Right ventricle myocardium superior (tissue), 1 donor: ENCODE data around the gene CTIF. TPM values are rescaled to one million over a fixed set of nuclear protein-coding genes. Genes with fewer than 3 reads are reported as not detected.
"Not testable (repeated sequence)": the region's sequence is repeated elsewhere in the genome, so short reads cannot be mapped to it uniquely, and the experiment has no call there.

Source experiments
- ATAC-seq: fragments of 200-7000 bp; cut with Tn5 transposase; one replicate; pipeline ENCODE4 v1.9.1; 2020; ENCODE audit warnings: mild to moderate bottlenecking; ENCODE audit not compliant: poor library complexity
- DNase-seq: peaks from one replicate; pipeline ENCODE4 v3.0.0-alpha.2; 2020
- intact Hi-C: fragments of 100-400 bp; cut with DNase I; formaldehyde crosslinking; loops from one replicate; pipeline ENCODE4 v1.11.2; 2022
- long read RNA-seq: library from polyadenylated mRNA; unstranded; transcript quantifications from one replicate; pipeline ENCODE4 v2.0.0, GENCODE V29; 2021
- total RNA-seq: library from RNA; stranded (reverse); fragmentation: NEBNext Ultra II Directional; extraction: Animal tissue kit (Norgen Biotek cat#: 25700); gene quantifications from one replicate; pipeline ENCODE4 v1.2.1, GENCODE V29; 2021
- donor health status: DM: no; HTN: yes; CAD: no; lungs with severe emphysema.

CTIF gene
- total RNA-seq: 54.5 TPM
- long read RNA-seq, full-length matches to known transcripts: 4 of 41 reads
- long read RNA-seq, partial matches to known transcripts: 34 of 41 reads
- long read RNA-seq, other reads (novel, unspliced or antisense): 3 of 41 reads

- peak; percentile 98 for DNase-seq
- intact Hi-C loops: no loop called here
- ATAC-seq: peak; percentile 86
Observed at GRCh38 chr18:48538531-48539405, at the start of gene CTIF. Gene CTIF (plus strand): TSS chr18:48539031. CDS start chr18:48619566, 80,535 bp downstream.

GRCh38 chr18:48490641-48491293 lies 48.1 kb upstream of the CTIF start:
- no peak for ATAC-seq
- intact Hi-C loops: no loop called here
- DNase-seq: no peak

- ATAC-seq (no peak), DNase-seq (no peak)
- intact Hi-C loops: no loop called here
Observed at GRCh38 chr18:48492880-48493279, 46.0 kb upstream of the CTIF start.

GRCh38 chr18:48493434-48494230 lies 45.2 kb upstream of the CTIF start:
- DNase-seq: no peak
- ATAC-seq: peak; percentile 65
- intact Hi-C loops: no loop called here

GRCh38 chr18:48497863-48498262 lies 41.0 kb upstream of the CTIF start:
- intact Hi-C loops: no loop called here
- DNase-seq: no peak
- ATAC-seq: no peak

GRCh38 chr18:48500517-48500916 lies 38.3 kb upstream of the CTIF start:
- DNase-seq (no peak), ATAC-seq (no peak)
- intact Hi-C loops: no loop called here

GRCh38 chr18:48502906-48503305 lies 35.9 kb upstream of the CTIF start:
- no peak for ATAC-seq
- no peak for DNase-seq
- intact Hi-C loops: no loop called here

GRCh38 chr18:48504819-48505218 lies 34.0 kb upstream of the CTIF start:
- ATAC-seq (no peak), DNase-seq (no peak)
- intact Hi-C loops: no loop called here

GRCh38 chr18:48506983-48507568 lies 31.8 kb upstream of the CTIF start:
- ATAC-seq, DNase-seq, intact Hi-C loops: not testable (repeated sequence)

DNA sequence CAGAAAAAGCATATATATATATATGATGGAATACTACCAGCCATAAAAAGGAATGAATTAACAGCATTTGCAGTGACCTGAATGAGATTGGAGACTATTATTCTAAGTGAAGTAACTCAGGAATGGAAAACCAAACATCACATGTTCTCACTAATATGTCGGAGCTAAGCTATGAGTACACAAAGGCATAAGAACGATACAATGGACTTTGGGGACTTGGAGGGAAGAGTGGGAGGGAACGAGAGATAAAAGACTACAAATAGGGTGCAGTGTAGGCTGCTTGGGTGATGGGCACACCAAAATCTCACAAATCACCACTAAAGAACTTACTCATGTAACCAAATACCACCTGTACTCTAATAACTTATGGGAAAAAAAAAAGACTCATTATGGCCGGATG lies 26.3 kb upstream of the CTIF start:
- intact Hi-C loops, ATAC-seq, DNase-seq: not testable (repeated sequence)

DNA sequence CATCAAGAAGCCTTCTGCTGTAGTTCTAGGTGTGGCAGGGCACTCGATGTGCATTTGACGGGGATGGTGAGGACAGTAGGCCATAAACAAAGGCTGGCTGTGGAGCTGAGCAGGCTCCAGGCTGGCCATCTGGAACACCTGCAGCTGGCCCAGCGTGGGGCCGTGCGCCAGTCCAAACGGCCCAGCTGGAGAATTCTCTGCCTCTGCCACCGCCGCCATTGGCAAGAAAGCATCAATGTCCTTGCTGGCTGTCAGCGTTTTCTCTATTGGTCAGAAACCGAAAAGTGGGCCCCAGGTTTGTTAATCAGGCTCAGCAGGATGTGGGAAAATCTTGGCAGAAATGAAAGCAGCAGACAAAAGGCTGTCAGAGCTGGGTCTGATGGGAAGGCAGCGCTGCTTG lies 24.0 kb upstream of the CTIF start:
- ATAC-seq: no peak
- DNase-seq: no peak
- intact Hi-C loops: no loop called here

DNA sequence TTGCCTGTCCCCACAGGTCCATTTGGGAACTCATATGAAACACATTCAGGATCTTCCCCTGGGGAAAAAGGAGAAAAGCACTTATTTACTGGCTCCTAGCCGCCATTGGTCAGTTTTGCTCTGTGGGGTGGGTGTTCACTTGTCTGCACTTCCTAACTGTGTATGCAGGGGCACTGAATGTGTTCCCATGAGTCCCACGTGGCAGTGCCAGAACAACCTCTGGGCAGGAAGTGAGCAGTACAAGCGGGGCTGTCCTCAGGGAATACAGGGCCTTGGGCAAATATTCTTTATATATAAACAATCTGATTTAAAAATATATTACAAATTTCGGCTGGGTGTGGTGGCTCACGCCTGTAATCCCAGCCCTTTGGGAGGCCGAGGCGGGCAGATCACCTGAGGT lies 21.8 kb upstream of the CTIF start:
- intact Hi-C loops: no loop called here
- ATAC-seq (no peak), DNase-seq (no peak)

- ATAC-seq: no peak
- DNase-seq: no peak
- intact Hi-C loops: no loop called here
Observed at GRCh38 chr18:48519431-48520100, 19.3 kb upstream of the CTIF start.

DNA sequence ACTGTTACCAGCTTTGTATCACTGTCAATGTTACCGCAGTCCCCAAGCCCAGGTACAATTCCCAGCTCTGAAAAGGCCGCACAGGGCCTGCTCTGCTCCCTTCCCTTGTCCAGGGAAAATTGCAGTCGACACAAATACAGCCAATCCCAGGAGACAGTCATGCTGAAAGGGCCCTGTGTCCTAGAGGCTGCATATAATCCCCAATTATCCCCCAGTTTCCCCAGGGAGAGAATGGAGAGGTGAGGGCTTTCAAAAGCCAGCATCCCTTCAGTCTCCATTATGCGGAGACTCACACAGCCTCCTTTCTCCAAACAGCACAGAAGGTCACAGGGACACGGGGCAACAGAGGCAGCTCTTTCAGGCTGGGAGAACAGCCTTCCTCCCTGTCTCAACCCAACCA lies 17.1 kb upstream of the CTIF start:
- ATAC-seq: no peak
- intact Hi-C loops: no loop called here
- DNase-seq: no peak

- intact Hi-C loops: no loop called here
- ATAC-seq (no peak), DNase-seq (no peak)
Observed at GRCh38 chr18:48525671-48526070, 13.2 kb upstream of the CTIF start.

GRCh38 chr18:48527461-48527860 lies 11.4 kb upstream of the CTIF start:
- ATAC-seq (no peak), DNase-seq (no peak)
- intact Hi-C loops: no loop called here

- intact Hi-C loops: no loop called here
- no peak for ATAC-seq
- no peak for DNase-seq
Observed at GRCh38 chr18:48528861-48529260, 10.0 kb upstream of the CTIF start.

- intact Hi-C loops: no loop called here
- peak; percentile 90 for ATAC-seq
- DNase-seq: no peak
Observed at GRCh38 chr18:48529796-48530195, 9.0 kb upstream of the CTIF start.
